SK-N-SH (cell line): ENCODE measurements around the gene FAM120B. TPM values are rescaled to one million over a fixed set of nuclear protein-coding genes. Genes with fewer than 3 reads are reported as not detected.

Experiments
- CTCF ChIA-PET: fragments of 300-600, 350-600 bp; formaldehyde crosslinking; extraction: SDS; loops from one replicate; lab custom pipeline; 2021; lab: Yijun Ruan, JAX
- POLR2A ChIA-PET: fragments of 350-600 bp; sonication (Branson Sonifier 250); formaldehyde crosslinking; extraction: SDS; loops from one replicate; lab custom pipeline; 2020; ENCODE audit warnings: antibody characterized with exemption, inconsistent platforms; lab: Yijun Ruan, JAX
- DNase-seq: peaks from one replicate; pipeline ENCODE4 v3.0.0; 2012
- H2AFZ ChIP-seq: fragments of 200-600 bp; sonication (generic); 2 replicates; pipeline ENCODE4 v1.8.1; 2016; ENCODE audit warnings: antibody characterized with exemption, mild to moderate bottlenecking, low read depth
- H3F3A ChIP-seq: fragments of 200-600 bp; sonication (generic); replicated peaks from 2 replicates; pipeline ENCODE3; 2016; ENCODE audit warnings: antibody characterized with exemption, mild to moderate bottlenecking; ENCODE audit not compliant: insufficient read depth
- H3K27ac ChIP-seq, 2 experiments: fragments of 200-500 bp in 1 of 2; fragments of 200-600 bp in 1 of 2; sonication (Bioruptor generic) in 1 of 2; sonication (generic), shearing (Covaris generic) in 1 of 2; 2 replicates each; pipeline versions ENCODE4 v1.5.1 to v1.6.1; 2014 to 2016; ENCODE audit warnings: low read depth in 2 of 2, inconsistent platforms in 1 of 2, low read length in 1 of 2, mild to moderate bottlenecking in 1 of 2, mixed read lengths in 1 of 2
- H3K27me3 ChIP-seq: fragments of 200-600 bp; sonication (generic), shearing (Covaris generic); 2 replicates; pipeline ENCODE4 v1.6.1; 2016; ENCODE audit warnings: mixed run types; ENCODE audit not compliant: insufficient read depth
- H3K36me3 ChIP-seq, 2 experiments: fragments of 200-500 bp in 1 of 2; fragments of 200-600 bp in 1 of 2; sonication (Bioruptor generic) in 1 of 2; sonication (generic) in 1 of 2; replicated peaks in 1 of 2; 2 replicates each; pipeline versions ENCODE3 to v1.5.1; 2014 to 2016; ENCODE audit warnings: low read length in 1 of 2, mild to moderate bottlenecking in 1 of 2; ENCODE audit not compliant: insufficient read depth in 2 of 2, control insufficient read depth in 1 of 2
- H3K4me1 ChIP-seq, 2 experiments: fragments of 200-500 bp in 1 of 2; fragments of 200-600 bp in 1 of 2; sonication (Bioruptor generic) in 1 of 2; sonication (generic), shearing (Covaris generic) in 1 of 2; 2 replicates each; pipeline versions ENCODE4 v1.5.1 to v1.6.1; 2014 to 2016; ENCODE audit warnings: low read depth in 1 of 2, low read length in 1 of 2, mixed run types in 1 of 2; ENCODE audit not compliant: insufficient read depth in 2 of 2, control insufficient read depth in 1 of 2
- H3K4me2 ChIP-seq: fragments of 200-600 bp; sonication (generic), shearing (Covaris generic); 2 replicates; pipeline ENCODE4 v1.6.1; 2017; ENCODE audit warnings: mixed run types
- H3K4me3 ChIP-seq, 2 experiments: fragments of 200-500 bp in 1 of 2; fragments of 200-600 bp in 1 of 2; sonication (Bioruptor generic) in 1 of 2; sonication (generic), shearing (Covaris generic) in 1 of 2; 2 replicates each; pipeline versions ENCODE4 v1.5.1 to v1.8.1; 2014 to 2016; ENCODE audit warnings: low read depth in 2 of 2, inconsistent platforms in 1 of 2, low read length in 1 of 2, mild to moderate bottlenecking in 1 of 2, mixed read lengths in 1 of 2, moderate library complexity in 1 of 2
- H3K79me2 ChIP-seq: fragments of 200-600 bp; sonication (generic); 2 replicates; pipeline ENCODE4 v1.8.1; 2017; ENCODE audit warnings: mild to moderate bottlenecking; ENCODE audit not compliant: insufficient read depth
- H3K9ac ChIP-seq: fragments of 200-600 bp; sonication (generic); 2 replicates; pipeline ENCODE4 v1.6.1; 2017; ENCODE audit warnings: mixed run types
- H3K9me2 ChIP-seq: fragments of 200-600 bp; sonication (generic); 2 replicates; pipeline ENCODE4 v1.6.1; 2017; ENCODE audit warnings: mixed run types
- H3K9me3 ChIP-seq: fragments of 200-600 bp; sonication (generic); 2 replicates; pipeline ENCODE4 v1.6.1; 2017; ENCODE audit warnings: mixed run types, mild to moderate bottlenecking, moderate library complexity
- H4K20me1 ChIP-seq: fragments of 200-600 bp; sonication (generic); 2 replicates; pipeline ENCODE4 v1.6.1; 2017; ENCODE audit warnings: mild to moderate bottlenecking, mixed run types; ENCODE audit not compliant: insufficient read depth
- CTCF ChIP-seq: fragments of 200-600 bp; sonication (generic); IDR thresholded peaks from 2 replicates; pipeline ENCODE4 v1.6.1; 2017; ENCODE audit warnings: antibody characterized with exemption, mild to moderate bottlenecking, moderate library complexity
- EP300 ChIP-seq, 2 experiments: IDR thresholded peaks; 2 replicates each; pipeline versions ENCODE4 v1.4.0 to v1.6.1; 2012; ENCODE audit warnings: borderline replicate concordance in 1 of 2, low read depth in 1 of 2, low read length in 1 of 2
- FOSL2 ChIP-seq: IDR thresholded peaks from 2 replicates; pipeline ENCODE4 v1.4.0; 2012; ENCODE audit warnings: low read depth, mild to moderate bottlenecking, moderate library complexity, borderline replicate concordance
- FOXM1 ChIP-seq: IDR thresholded peaks from 2 replicates; pipeline ENCODE4 v1.4.0; 2012; ENCODE audit warnings: low read depth, mild to moderate bottlenecking
- GABPA ChIP-seq: IDR thresholded peaks from 2 replicates; pipeline ENCODE4 v1.4.0; 2012; ENCODE audit warnings: low read depth, mild to moderate bottlenecking
- IRF3 ChIP-seq: fragments of 150-350 bp; IDR thresholded peaks from 2 replicates; pipeline ENCODE4 v1.6.1; 2016; ENCODE audit warnings: mild to moderate bottlenecking, low read depth, low read length
- MXI1 ChIP-seq: IDR thresholded peaks from 2 replicates; pipeline ENCODE4 v1.6.1; 2012; ENCODE audit warnings: mild to moderate bottlenecking, low read depth, low read length, improper control_type of control experiment
- NRF1 ChIP-seq: IDR thresholded peaks from 2 replicates; pipeline ENCODE4 v1.6.1; 2012; ENCODE audit warnings: low read depth, mild to moderate bottlenecking, low read length
- REST ChIP-seq: IDR thresholded peaks from 2 replicates; pipeline ENCODE4 v1.6.1; 2012; ENCODE audit warnings: mild to moderate bottlenecking, low read depth, low read length, moderate library complexity
- RXRA ChIP-seq: IDR thresholded peaks from 2 replicates; pipeline ENCODE4 v1.4.0; 2012; ENCODE audit warnings: low read depth, mild to moderate bottlenecking, borderline replicate concordance
- TEAD4 ChIP-seq: IDR thresholded peaks from 2 replicates; pipeline ENCODE4 v1.4.0; 2012; ENCODE audit warnings: mild to moderate bottlenecking, borderline replicate concordance; ENCODE audit not compliant: insufficient read depth
- USF1 ChIP-seq: IDR thresholded peaks from 2 replicates; pipeline ENCODE4 v1.4.0; 2012; ENCODE audit warnings: low read depth, borderline replicate concordance
- WGBS: methylation state at CpG from one replicate; pipeline ENCODE4 v1.1.6; 2017; ENCODE audit warnings: low lambda C conversion rate; 5-methylcytosine and 5-hydroxymethylcytosine counted together
- polyA plus RNA-seq, 3 experiments: library from polyadenylated mRNA; depleted of rRNA; stranded (reverse); fragments of >200 nt; gene quantifications; 2 replicates each; pipeline ENCODE4 v1.2.3, GENCODE V29; 2012

Gene FAM120B
- polyA plus RNA-seq, 1 of the 3 experiments (the other 2 are of a cell fraction): 7.7 TPM

- TF ChIP-seq RXRA: no peak
- TF ChIP-seq, all 33 proteins: peak for 0
These were observed 48.2 kb upstream of the FAM120B start (continued) for GRCh38 chr6:170258407-170258806.

GRCh38 chr6:170259278-170259677 lies 47.3 kb upstream of the FAM120B start:
- Histone ChIP-seq H3K9me2 (no peaks in the 10 kb centered on the region), H2AFZ (no peak overlapping the region), H3F3A (no peaks in the 10 kb centered on the region), H3K27me3 (no peaks in the 10 kb centered on the region), H3K9ac (no peak overlapping the region), H3K79me2 (no peaks in the 10 kb centered on the region), H3K36me3 (no peaks in the 10 kb centered on the region), H3K9me3 (no peaks in the 10 kb centered on the region), H4K20me1 (0 out of 2 replicates have a peak, but pooled peaks cover 3% of the 10 kb centered on the region), H3K4me1 (no peaks in the 10 kb centered on the region; a peak in 1 of 4 replicates), H3K27ac (no peak overlapping the region), H3K4me3 (no peak overlapping the region), H3K4me2 (no peak overlapping the region)
- WGBS: 40% methylated on average over 4 of the region's 5 CpGs
- DNase-seq: no peak
- ChIA-PET CTCF (no interaction called here), POLR2A (no interaction called here)
- no peak for TF ChIP-seq REST

GRCh38 chr6:170260686-170261085 lies 45.9 kb upstream of the FAM120B start:
- H3K9me2 ChIP-seq: no peaks in the 10 kb centered on the region
- no peaks in the 10 kb centered on the region for H3K79me2 ChIP-seq
- no peaks in the 10 kb centered on the region for H3F3A ChIP-seq
- no peaks in the 10 kb centered on the region; a peak in 1 of 4 replicates for H3K4me1 ChIP-seq
- no peaks in the 10 kb centered on the region for H3K27me3 ChIP-seq
- no peak overlapping the region for H3K4me2 ChIP-seq
- H4K20me1 ChIP-seq: 0 out of 2 replicates have a peak, but pooled peaks cover 3% of the 10 kb centered on the region
- 56% methylated on average over 7 of the region's 7 CpGs for WGBS
- POLR2A ChIA-PET: no interaction called here
- no peak for TF ChIP-seq NRF1
- TF ChIP-seq MXI1: no peak
- TF ChIP-seq RXRA: no peak
- no peak for TF ChIP-seq GABPA
- no peak for TF ChIP-seq IRF3
- TF ChIP-seq CTCF: no peak
- TF ChIP-seq EP300 (IDR thresholded peaks at IDR 0.05; ENCODE audit: borderline replicate concordance in 1 of 2, low read depth in 1 of 2, low read length in 1 of 2): no peak
- TF ChIP-seq FOSL2: no peak
- TF ChIP-seq FOXM1: no peak
- no peak for TF ChIP-seq TEAD4
- no peak for TF ChIP-seq USF1
- TF ChIP-seq, all 33 proteins: peak for 0
- no peak overlapping the region for H3K4me3 ChIP-seq
- CTCF ChIA-PET: interaction anchor here (0.8 to 1.3 kb wide), 4 partner anchors 9 to 130 kb away, joined by 3 read pairs; no protein-coding TSS in a partner anchor
- no peaks in the 10 kb centered on the region for H3K36me3 ChIP-seq
- H2AFZ ChIP-seq: no peak overlapping the region
- DNase-seq: no peak
- H3K27ac ChIP-seq: no peak overlapping the region
- no peak overlapping the region for H3K9ac ChIP-seq
- no peaks in the 10 kb centered on the region for H3K9me3 ChIP-seq
